Suprapubic skin (tissue), 4 donors: ENCODE results near the gene CYP2A6. TPM values are rescaled to one million over a fixed set of nuclear protein-coding genes. Genes with fewer than 3 reads are reported as not detected.

ENCODE experiments used
- DNase-seq, 2 donors: peaks; one replicate each; pipeline ENCODE4 v3.0.0-alpha.2; 2019; ENCODE audit warnings: low spot score in 2 of 2
- H3K27ac ChIP-seq: fragments of 200-600 bp; sonication (generic); one replicate; pipeline ENCODE4 v1.5.1; 2019
- H3K27me3 ChIP-seq: fragments of 200-600 bp; sonication (generic); one replicate; pipeline ENCODE4 v1.5.1; 2019
- H3K36me3 ChIP-seq: fragments of 200-600 bp; sonication (generic); one replicate; pipeline ENCODE4 v1.5.1; 2019
- H3K4me1 ChIP-seq: fragments of 200-600 bp; sonication (generic); one replicate; pipeline ENCODE4 v1.5.1; 2019
- H3K4me3 ChIP-seq: fragments of 200-600 bp; sonication (generic); one replicate; pipeline ENCODE4 v1.5.1; 2019; ENCODE audit warnings: mild to moderate bottlenecking
- H3K9me3 ChIP-seq: fragments of 200-600 bp; sonication (generic); one replicate; pipeline ENCODE4 v1.5.1; 2019
- EP300 ChIP-seq: sonication (generic); formaldehyde crosslinking; IDR thresholded peaks from one replicate; pipeline ENCODE4 v1.6.1; 2017; ENCODE audit warnings: antibody characterized with exemption
- POLR2A ChIP-seq, 2 donors: fragments of 450-650 bp; IDR thresholded peaks; one replicate each; pipeline ENCODE4 v1.6.1; 2017; ENCODE audit warnings: antibody characterized with exemption in 2 of 2, mild to moderate bottlenecking in 2 of 2, moderate library complexity in 2 of 2
- POLR2AphosphoS5 ChIP-seq, 3 donors: sonication (generic); formaldehyde crosslinking; IDR thresholded peaks; one replicate each; pipeline ENCODE4 v1.6.1; 2017; ENCODE audit warnings: antibody characterized with exemption in 3 of 3
- WGBS: methylation state at CpG from one replicate; pipeline ENCODE4 v1.1.5; 2018; 5-methylcytosine and 5-hydroxymethylcytosine counted together
- total RNA-seq, 4 donors: library from RNA; depleted of rRNA; stranded (reverse); fragments of >200 nt; gene quantifications; one replicate each; pipeline ENCODE4 v1.1.0, GENCODE V29; 2016
- TF ChIP-seq, protein P1 (sequence below), 2 donors: fragments of 200-600 bp in 1 of 2; fragments of 450-650 bp in 1 of 2; sonication (generic) in 1 of 2; IDR thresholded peaks; one replicate each; pipeline ENCODE4 v1.5.1; 2016 to 2019; ENCODE audit warnings: antibody characterized with exemption in 2 of 2, mild to moderate bottlenecking in 1 of 2, moderate library complexity in 1 of 2

CYP2A6 gene
- total RNA-seq, 4 donors from 2014 or later = not detected

DNA sequence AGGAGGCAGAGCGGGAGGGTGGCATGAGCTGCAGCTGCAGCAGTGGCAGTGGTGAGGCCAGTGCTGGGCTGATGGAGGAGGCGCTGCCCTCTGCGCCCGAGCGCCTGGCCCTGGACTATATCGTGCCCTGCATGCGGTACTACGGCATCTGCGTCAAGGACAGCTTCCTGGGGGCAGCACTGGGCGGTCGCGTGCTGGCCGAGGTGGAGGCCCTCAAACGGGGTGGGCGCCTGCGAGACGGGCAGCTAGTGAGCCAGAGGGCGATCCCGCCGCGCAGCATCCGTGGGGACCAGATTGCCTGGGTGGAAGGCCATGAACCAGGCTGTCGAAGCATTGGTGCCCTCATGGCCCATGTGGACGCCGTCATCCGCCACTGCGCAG is 49.3 kb downstream of the CYP2A6 start:
- no CpG with 5 or more reads among the region's 27 CpGs for WGBS
- TF ChIP-seq POLR2A (IDR thresholded peaks at IDR 0.05) (no peak), EP300 (no peak), POLR2AphosphoS5 (IDR thresholded peaks at IDR 0.05) (no peak)
- TF ChIP-seq, protein P1, sequence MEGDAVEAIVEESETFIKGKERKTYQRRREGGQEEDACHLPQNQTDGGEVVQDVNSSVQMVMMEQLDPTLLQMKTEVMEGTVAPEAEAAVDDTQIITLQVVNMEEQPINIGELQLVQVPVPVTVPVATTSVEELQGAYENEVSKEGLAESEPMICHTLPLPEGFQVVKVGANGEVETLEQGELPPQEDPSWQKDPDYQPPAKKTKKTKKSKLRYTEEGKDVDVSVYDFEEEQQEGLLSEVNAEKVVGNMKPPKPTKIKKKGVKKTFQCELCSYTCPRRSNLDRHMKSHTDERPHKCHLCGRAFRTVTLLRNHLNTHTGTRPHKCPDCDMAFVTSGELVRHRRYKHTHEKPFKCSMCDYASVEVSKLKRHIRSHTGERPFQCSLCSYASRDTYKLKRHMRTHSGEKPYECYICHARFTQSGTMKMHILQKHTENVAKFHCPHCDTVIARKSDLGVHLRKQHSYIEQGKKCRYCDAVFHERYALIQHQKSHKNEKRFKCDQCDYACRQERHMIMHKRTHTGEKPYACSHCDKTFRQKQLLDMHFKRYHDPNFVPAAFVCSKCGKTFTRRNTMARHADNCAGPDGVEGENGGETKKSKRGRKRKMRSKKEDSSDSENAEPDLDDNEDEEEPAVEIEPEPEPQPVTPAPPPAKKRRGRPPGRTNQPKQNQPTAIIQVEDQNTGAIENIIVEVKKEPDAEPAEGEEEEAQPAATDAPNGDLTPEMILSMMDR (IDR thresholded peaks at IDR 0.05) = no peak
- H3K4me1 ChIP-seq = peaks cover 71% of the 10 kb centered on the region
- H3K36me3 ChIP-seq = peaks cover 8% of the 10 kb centered on the region
- H3K4me3 ChIP-seq = peak overlapping the region; percentile 97
- no peak for DNase-seq
- no peak overlapping the region for H3K27ac ChIP-seq
- no peaks in the 10 kb centered on the region for H3K9me3 ChIP-seq
- no peaks in the 10 kb centered on the region for H3K27me3 ChIP-seq

DNA sequence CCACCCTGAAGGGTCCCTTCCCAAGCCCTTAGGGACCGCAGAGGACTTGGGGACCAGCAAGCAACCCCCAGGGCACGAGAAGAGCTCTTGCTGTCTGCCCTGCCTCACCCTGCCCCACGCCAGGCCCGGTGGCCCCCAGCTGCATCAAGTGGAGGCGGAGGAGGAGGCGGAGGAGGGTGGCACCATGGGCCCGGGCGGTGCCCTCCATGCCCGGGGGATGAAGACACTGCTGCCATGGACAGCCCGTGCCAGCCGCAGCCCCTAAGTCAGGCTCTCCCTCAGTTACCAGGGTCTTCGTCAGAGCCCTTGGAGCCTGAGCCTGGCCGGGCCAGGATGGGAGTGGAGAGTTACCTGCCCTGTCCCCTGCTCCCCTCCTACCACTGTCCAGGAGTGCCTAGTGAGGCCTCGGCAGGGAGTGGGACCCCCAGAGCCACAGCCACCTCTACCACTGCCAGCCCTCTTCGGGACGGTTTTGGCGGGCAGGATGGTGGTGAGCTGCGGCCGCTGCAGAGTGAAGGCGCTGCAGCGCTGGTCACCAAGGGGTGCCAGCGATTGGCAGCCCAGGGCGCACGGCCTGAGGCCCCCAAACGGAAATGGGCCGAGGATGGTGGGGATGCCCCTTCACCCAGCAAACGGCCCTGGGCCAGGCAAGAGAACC is 49.8 kb downstream of the CYP2A6 start:
- Histone ChIP-seq H3K27me3 (no peaks in the 10 kb centered on the region), H3K36me3 (peaks cover 8% of the 10 kb centered on the region), H3K4me1 (peaks cover 66% of the 10 kb centered on the region), H3K4me3 (peak overlapping the region; percentile 97), H3K9me3 (no peaks in the 10 kb centered on the region), H3K27ac (peak overlapping the region; percentile 97)
- DNase-seq = no peak
- 42% methylated on average over 11 of the region's 27 CpGs for WGBS
- TF ChIP-seq POLR2AphosphoS5 (IDR thresholded peaks at IDR 0.05) = no peak
- no peak for TF ChIP-seq EP300
- no peak for TF ChIP-seq POLR2A (IDR thresholded peaks at IDR 0.05)
- TF ChIP-seq, protein P1 (IDR thresholded peaks at IDR 0.05) = no peak

DNA sequence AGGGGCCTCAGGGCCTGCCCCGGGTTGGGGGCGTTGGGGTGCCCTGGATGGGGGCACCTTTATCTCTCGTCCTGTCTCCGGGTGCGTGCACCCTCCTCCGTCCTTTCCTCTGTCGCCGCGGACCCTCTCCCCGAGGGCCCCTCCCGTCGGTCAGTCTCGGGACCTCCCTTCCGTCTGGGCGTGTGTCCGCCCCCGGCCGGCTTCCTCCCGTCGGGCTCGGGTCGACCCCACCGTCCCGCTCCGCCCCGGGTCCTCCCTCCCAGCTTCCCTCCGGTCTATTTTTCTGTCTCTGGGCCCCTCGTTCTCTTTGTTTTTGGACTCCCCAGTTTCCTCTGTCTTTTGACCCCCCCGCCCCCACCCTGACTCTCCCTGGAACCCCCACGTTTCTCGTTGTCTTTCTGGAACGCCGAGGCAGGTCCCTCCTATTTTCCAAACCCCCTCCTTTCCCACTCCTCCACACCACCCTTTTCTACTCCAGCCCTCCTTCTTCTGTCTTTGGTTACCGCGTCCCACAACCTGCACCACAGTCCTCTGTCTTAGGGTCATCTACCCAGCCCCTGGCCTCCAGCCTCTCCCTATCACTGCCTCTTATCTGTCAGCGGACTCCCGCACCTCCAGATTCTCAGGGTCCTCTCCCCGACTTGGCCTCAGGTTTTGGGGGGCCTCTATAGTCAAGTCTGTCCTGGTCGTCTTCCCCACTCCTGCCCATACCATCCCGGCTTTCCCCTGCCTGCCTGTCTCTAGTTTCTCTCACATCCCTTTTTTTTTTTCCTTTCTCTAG is 50.5 kb downstream of the CYP2A6 start:
- peak overlapping the region; percentile 97 for H3K27ac ChIP-seq
- TF ChIP-seq POLR2A (IDR thresholded peaks at IDR 0.05) = no peak
- TF ChIP-seq POLR2AphosphoS5 (IDR thresholded peaks at IDR 0.05) = no peak
- TF ChIP-seq, protein P1 (IDR thresholded peaks at IDR 0.05) = no peak
- TF ChIP-seq EP300 = no peak
- peaks cover 8% of the 10 kb centered on the region for H3K36me3 ChIP-seq
- 3% methylated on average over 39 of the region's 40 CpGs for WGBS
- DNase-seq = peak in 1 of 2 donors; percentile 86
- no peaks in the 10 kb centered on the region for H3K27me3 ChIP-seq
- peaks cover 59% of the 10 kb centered on the region for H3K4me1 ChIP-seq
- H3K9me3 ChIP-seq = no peaks in the 10 kb centered on the region
- peak overlapping the region; percentile 97 for H3K4me3 ChIP-seq

DNA sequence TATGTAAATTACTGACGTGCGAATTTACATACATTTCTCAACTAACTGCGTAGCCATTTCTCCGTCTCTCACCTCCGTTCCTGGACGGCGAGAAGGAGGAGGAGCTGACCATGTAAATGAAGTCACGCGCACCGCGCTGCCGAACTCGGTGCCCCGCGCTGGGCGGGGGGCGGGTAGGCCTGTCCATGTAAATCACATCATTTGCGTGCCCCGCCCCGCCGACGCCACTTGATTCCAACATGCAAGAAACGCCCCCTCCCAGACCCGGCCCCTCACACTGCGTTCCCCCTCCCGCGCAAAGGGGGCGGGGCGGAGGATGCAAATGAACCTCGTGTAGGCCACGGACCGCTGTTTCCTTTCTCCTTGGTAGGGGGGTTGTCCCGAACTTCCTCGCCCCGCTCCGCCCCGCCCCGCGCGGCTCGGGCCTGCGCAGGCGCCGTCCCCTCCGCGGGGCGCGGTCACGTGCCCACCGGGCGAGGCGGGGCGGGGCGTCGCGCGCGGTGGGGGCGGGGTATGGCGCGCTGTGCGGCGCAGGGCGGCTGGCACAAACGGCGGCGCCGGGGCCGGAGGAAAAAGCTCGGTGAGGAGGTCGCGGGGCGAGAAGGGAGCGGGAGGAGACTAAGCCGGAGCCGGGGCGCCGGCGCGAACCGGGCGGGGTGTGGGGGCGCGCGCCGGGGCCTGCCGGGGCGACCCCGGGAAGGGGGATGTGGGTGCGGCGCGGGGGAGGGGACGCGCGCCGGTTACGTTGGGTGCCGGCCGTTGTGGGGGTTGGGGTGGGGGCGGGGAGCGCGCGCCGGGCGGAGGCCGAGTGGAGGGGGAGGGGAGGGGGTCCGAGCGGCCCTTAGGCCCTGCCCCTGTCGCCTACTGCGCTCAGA is 51.3 kb downstream of the CYP2A6 start, which contains the start of gene EGLN2:
Gene EGLN2, plus strand, starts transcription at position 509 of the 875 bp plus-strand sequence. CDS start 1,382 bp downstream, outside the sequence.
- peak; percentile 100 for DNase-seq

More for the DNA sequence above, 51.3 kb downstream of the CYP2A6 start, which contains the start of gene EGLN2:
- peaks cover 50% of the 10 kb centered on the region for H3K4me1 ChIP-seq
- H3K36me3 ChIP-seq = peaks cover 8% of the 10 kb centered on the region
- H3K9me3 ChIP-seq = no peaks in the 10 kb centered on the region
- peak within 1 kb of the TSS; percentile 97 for H3K4me3 ChIP-seq
- TF ChIP-seq EP300 = no peak
- TF ChIP-seq, protein P1 (IDR thresholded peaks at IDR 0.05) = no peak
- TF ChIP-seq POLR2AphosphoS5 (IDR thresholded peaks at IDR 0.05) = peak in 2 of 3 donors; percentile 63 to 97
- peak in 1 of 2 donors; percentile 56 for TF ChIP-seq POLR2A (IDR thresholded peaks at IDR 0.05)
- H3K27me3 ChIP-seq = no peaks in the 10 kb centered on the region
- peak within 1 kb of the TSS; percentile 97 for H3K27ac ChIP-seq
- WGBS = under 1% methylated on average over 34 of the region's 110 CpGs
